Cardiac muscle cell (in vitro differentiated cells and primary cell): ENCODE measurements around the gene PLCL2. TPM values are rescaled to one million over a fixed set of nuclear protein-coding genes. Genes with fewer than 3 reads are reported as not detected.

Source experiments
- DNase-seq, 2 donors: peaks; one replicate each; pipeline versions ENCODE4 v3.0.0 to v3.0.0-alpha.2; 2010 to 2017; ENCODE audit warnings: low read depth in 1 of 2, low spot score in 1 of 2
- H3K27ac ChIP-seq: fragments of 200-600 bp; sonication (generic); 2 replicates; pipeline ENCODE4 v1.5.1; 2016
- H3K27me3 ChIP-seq: fragments of 200-600 bp; sonication (generic); 2 replicates; pipeline ENCODE4 v1.6.0; 2016; ENCODE audit warnings: control low read depth
- H3K36me3 ChIP-seq: fragments of 200-600 bp; sonication (generic); 2 replicates; pipeline ENCODE4 v1.5.1; 2016; ENCODE audit warnings: control low read depth
- H3K4me1 ChIP-seq: fragments of 200-600 bp; sonication (generic); 2 replicates; pipeline ENCODE4 v1.8.1; 2017; ENCODE audit warnings: low read depth, mild to moderate bottlenecking, mixed run types
- H3K4me3 ChIP-seq: fragments of 200-600 bp; sonication (generic); 2 replicates; pipeline ENCODE4 v1.5.1; 2016; ENCODE audit warnings: mild to moderate bottlenecking
- H3K9me3 ChIP-seq: fragments of 200-600 bp; sonication (generic); 2 replicates; pipeline ENCODE4 v1.5.1; 2017; ENCODE audit warnings: low read depth, mild to moderate bottlenecking, control low read depth
- polyA plus RNA-seq: library from polyadenylated mRNA; unstranded; fragments of >200 nt; fragmentation: Nextera tagmentation; extraction: Ambion mirVana; gene quantifications from 2 replicates; pipeline ENCODE4 v1.2.1, GENCODE V29; 2016
- total RNA-seq: library from RNA; depleted of rRNA; stranded (reverse); fragments of >200 nt; gene quantifications from 2 replicates; pipeline ENCODE4 v1.2.3, GENCODE V29; 2016
- TF ChIP-seq, protein P1 (sequence below): IDR thresholded peaks from 2 replicates; pipeline ENCODE4 v1.5.1; 2012; ENCODE audit warnings: low read depth, mild to moderate bottlenecking, low read length

PLCL2 gene
- total and polyA plus RNA-seq, 2 experiments from 2014 or later: 17.3 to 49.1 TPM

- no peaks in the 10 kb centered on the region for H3K9me3 ChIP-seq
- H3K4me1 ChIP-seq: peaks cover 2% of the 10 kb centered on the region
- no peaks in the 10 kb centered on the region for H3K36me3 ChIP-seq
- TF ChIP-seq, protein P1, sequence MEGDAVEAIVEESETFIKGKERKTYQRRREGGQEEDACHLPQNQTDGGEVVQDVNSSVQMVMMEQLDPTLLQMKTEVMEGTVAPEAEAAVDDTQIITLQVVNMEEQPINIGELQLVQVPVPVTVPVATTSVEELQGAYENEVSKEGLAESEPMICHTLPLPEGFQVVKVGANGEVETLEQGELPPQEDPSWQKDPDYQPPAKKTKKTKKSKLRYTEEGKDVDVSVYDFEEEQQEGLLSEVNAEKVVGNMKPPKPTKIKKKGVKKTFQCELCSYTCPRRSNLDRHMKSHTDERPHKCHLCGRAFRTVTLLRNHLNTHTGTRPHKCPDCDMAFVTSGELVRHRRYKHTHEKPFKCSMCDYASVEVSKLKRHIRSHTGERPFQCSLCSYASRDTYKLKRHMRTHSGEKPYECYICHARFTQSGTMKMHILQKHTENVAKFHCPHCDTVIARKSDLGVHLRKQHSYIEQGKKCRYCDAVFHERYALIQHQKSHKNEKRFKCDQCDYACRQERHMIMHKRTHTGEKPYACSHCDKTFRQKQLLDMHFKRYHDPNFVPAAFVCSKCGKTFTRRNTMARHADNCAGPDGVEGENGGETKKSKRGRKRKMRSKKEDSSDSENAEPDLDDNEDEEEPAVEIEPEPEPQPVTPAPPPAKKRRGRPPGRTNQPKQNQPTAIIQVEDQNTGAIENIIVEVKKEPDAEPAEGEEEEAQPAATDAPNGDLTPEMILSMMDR: no peak
- H3K27me3 ChIP-seq: peaks cover 3% of the 10 kb centered on the region
- no peak overlapping the region for H3K4me3 ChIP-seq
- H3K27ac ChIP-seq: no peak overlapping the region
- no peak for DNase-seq
Observed at GRCh38 chr3:17003457-17003856, 118.7 kb downstream of the PLCL2 start.

- Histone ChIP-seq H3K4me1 (no peaks in the 10 kb centered on the region), H3K27me3 (no peaks in the 10 kb centered on the region), H3K27ac (no peak overlapping the region), H3K9me3 (no peaks in the 10 kb centered on the region), H3K36me3 (peaks cover 11% of the 10 kb centered on the region), H3K4me3 (no peak overlapping the region)
- TF ChIP-seq, protein P1: no peak
- DNase-seq: peak in 1 of 2 donors; percentile 50
Observed at GRCh38 chr3:17006132-17006852, 121.5 kb downstream of the PLCL2 start.

GRCh38 chr3:17007284-17007683 lies 122.5 kb downstream of the PLCL2 start:
- TF ChIP-seq, protein P1: no peak
- H3K9me3 ChIP-seq: no peaks in the 10 kb centered on the region
- no peaks in the 10 kb centered on the region for H3K27me3 ChIP-seq
- H3K4me1 ChIP-seq: no peaks in the 10 kb centered on the region
- DNase-seq: no peak
- peaks cover 11% of the 10 kb centered on the region for H3K36me3 ChIP-seq
- no peak overlapping the region for H3K4me3 ChIP-seq
- H3K27ac ChIP-seq: no peak overlapping the region

GRCh38 chr3:17009826-17010225 lies 125.1 kb downstream of the PLCL2 start:
- Histone ChIP-seq H3K36me3 (peaks cover 11% of the 10 kb centered on the region), H3K4me3 (no peak overlapping the region), H3K9me3 (no peaks in the 10 kb centered on the region), H3K27me3 (no peaks in the 10 kb centered on the region), H3K27ac (no peak overlapping the region), H3K4me1 (no peaks in the 10 kb centered on the region)
- peak in 1 of 2 donors; percentile 65 for DNase-seq
- TF ChIP-seq, protein P1: no peak

- no peak overlapping the region for H3K27ac ChIP-seq
- DNase-seq: no peak
- no peaks in the 10 kb centered on the region for H3K27me3 ChIP-seq
- H3K9me3 ChIP-seq: no peaks in the 10 kb centered on the region
- H3K4me1 ChIP-seq: no peaks in the 10 kb centered on the region
- H3K4me3 ChIP-seq: no peak overlapping the region
- TF ChIP-seq, protein P1: no peak
- peaks cover 11% of the 10 kb centered on the region for H3K36me3 ChIP-seq
Observed at GRCh38 chr3:17011728-17012338, 127.1 kb downstream of the PLCL2 start.
